Measurements from ENCODE around the gene CERS3.

CERS3 gene

DNA sequence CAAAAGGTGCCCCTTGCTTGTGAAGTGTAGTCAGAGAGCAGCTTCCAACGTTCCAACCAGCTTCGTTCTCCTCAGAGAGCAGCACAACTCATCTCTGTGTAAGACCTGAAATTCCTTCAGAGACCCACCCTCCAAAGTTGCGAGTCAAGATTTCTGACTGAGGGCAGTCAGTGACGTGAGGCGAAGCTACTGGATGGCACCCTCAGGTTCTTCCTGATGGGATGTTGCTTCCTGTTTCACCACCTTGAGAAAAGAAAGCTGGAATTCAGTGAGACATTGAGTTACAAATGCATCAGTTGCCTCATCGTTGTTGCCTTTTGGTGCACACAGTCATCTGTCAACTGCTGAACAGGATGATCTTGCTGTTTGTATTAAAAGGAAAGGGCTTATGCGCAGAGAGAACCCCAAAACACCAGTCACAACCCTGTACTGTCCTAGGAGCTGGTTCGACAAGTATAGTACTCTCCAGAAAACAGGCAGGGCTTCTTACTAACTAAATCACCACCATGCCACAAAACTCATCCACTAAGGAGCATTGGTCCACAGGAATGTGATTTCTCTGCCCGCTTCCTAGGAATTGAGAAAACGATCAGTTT is at the start of gene CERS3:
TSS of gene CERS3 (minus strand) at position 118 of the 596 bp plus-strand sequence. CDS start 27,101 bp downstream, outside the sequence.
- DNase-seq = no peak

DNA sequence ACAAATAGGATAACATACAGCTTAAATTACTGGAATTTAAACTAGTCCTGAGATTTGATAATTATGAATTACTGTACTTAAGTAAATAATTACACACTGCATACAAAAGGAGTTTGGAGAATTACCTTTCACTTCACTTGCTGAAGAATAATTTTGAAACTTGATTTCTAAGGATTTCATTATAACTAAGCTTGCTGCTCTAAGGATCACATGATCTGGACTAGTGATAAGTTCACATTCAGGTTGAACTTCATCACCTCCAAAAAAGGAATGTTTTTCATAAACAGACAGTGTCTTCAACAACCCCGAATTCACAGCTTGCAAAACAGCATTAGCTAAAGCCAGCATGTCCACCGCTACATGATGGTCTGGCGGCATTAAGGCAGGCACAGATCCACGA is 44.8 kb upstream of the CERS3 start:
- no peak for DNase-seq

DNA sequence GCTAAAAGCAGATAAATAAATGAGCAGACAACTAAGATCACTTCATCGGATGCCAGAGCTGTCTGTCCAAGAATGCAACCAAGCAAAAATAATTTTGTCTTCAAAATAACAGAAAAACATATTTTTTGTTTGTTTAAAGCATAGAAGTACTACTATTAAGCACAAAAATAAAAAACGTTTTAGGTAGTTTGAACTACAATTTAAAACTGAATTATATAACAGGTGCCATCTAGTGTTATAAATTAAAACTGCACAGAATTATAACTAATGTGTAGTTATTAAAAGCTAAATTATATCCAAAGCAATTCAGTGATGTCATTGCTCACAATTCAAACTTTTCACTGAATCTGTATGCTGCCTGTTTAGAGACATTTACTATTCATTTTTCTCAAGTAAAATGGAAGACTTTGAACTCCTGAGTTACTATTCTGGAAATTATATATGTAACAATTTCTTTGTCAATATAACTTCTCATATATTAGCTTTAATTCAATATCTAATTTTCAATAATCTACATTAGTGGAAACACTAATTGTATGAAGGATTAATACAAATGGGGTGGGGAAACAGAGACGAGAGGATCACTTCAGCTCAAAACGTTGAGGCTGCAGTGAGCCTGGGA is 43.7 kb upstream of the CERS3 start:
- DNase-seq = no peak

DNA sequence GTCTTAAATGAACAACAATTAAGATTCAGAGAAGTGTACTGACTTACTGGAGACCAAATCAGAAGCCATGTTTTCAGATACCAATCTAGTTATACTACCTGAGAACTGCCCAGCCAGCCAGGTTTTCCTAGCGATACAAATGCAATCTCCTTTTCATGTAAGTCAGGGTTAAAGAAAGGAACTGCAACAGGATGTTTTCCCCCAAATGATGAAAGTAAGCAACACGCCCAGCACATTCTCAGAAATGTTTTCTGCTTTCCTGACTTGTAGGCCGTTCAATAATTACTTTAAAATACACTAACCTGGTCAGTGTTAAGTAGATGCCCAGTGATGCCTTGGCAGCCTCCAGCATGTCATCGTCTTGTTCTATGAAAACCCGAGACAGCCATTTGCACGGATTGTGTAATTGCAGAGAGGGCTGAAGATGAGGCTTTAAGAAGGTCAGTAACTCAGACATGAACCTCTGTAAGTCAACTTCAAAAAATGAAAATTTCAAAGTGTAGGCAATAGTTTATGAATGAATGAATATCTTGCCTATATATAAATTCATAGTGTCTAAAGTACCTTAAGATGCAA is 42.9 kb upstream of the CERS3 start:
- no peak for DNase-seq

DNA sequence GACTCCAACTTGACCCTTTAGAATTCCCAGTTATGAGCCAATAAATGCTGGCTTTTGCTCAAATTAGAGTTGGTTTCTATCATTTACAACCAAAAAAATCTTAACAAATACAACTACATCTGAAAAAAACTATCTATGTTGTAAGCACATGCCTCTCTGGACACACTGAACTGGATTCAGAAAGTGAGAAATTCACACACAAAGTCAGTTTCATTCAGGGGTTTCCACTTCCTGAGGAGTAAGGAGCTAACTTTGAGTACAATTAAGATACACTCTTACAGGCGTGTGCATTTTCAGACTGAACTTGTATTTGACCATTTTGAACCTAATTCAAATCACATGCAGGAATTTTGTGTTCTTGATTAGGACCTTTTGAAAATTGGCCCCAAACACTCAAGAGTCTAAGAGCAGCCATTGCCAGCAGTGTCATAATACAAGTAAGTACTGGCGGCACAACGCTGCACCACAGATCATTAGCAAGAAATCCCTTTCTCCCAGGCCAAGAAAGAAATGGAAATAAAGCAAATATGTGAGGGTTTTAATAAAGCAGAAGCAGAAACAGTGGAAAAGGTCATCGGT is 42.1 kb upstream of the CERS3 start:
- DNase-seq = no peak

DNA sequence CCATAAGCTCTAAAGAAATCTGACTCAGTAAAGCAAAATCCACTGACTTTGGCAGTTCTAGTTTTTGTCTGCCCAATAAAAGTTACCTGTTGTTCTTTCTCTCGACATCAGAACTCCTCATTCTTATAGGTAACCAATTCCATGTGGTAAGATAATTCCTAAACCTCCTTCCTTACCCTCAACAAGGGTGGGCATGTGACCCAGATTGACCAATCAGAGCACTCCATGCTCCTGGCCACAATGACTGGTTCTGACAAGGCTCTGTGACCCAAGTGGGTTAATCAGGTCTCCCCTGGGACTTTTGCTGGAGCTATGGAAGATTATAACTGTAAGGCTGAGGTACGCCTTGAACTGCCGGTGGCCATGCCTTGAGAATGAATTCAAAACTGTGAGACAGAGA is 41.5 kb upstream of the CERS3 start:
- DNase-seq = no peak

DNA sequence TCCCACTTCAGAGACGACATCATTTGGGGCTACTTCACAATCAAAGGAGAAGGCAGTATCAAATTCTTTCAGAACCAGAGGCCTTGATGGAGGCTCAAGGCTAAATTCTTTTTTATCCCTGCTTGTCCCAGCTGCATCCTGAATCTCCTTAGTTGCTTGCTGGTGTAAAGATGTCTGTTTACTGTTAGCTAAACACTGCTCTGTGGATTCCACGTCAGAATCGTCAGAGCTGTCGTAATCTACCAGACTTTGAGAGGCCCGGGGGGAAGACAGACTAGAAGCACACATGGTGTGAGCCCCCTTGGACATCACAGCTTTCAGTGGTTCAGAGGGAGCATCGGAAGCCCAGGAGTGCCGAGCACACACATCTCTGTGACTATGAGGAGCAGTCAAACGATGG is 40.6 kb upstream of the CERS3 start:
- DNase-seq = no peak

DNA sequence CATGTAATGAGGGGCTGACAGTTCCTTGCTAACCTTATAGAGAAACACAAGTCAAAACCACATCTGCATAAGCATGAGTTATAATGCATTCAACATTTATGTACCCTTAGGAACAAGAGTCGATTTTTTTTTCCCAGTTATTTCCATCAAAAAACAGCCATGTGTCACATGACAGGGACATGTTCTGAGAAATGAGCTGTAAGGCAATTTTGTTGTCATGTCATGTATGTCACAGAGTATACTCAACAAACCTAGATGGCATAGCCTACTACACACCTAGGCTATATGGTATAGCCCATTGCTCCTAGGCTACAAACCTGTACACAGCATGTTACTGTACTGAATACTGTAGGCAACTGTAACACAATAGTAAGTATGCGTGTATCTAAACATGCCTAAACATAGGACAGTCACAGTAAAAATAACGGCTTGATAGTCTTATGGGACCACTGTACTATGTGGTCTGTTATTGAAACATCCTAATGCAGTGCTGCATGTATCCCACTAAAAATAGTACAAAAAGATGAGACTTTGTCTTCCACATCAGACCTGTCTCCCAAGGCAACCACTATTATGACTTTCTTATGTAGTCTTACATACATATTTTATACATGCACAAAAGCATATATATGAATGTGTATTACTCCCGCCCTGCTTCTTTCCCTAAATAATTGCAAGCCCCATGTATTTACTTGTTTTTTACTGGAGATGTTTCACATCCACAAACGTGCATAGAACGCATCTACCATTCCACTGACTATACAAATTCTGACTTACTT is 38.3 kb upstream of the CERS3 start:
- no peak for DNase-seq

DNA sequence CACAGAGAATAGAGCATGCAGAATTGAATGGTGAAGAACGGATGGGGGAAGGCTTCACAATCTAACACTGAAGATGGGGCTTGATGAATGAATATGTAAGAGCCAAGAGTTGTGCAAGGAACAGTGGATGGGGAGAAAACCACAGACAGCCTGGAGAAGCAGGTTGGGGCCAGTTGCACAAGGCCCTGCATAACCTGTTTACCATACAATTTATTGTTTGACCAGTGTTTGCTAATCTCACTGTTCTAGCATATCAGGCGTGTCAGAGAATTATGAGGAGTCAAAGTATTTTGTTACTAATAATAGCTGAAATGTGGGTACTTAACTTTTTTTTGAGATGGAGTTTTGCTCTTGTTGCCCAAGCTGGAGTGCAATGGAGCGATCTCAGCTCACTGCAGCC is 36.8 kb upstream of the CERS3 start:
- no peak for DNase-seq

DNA sequence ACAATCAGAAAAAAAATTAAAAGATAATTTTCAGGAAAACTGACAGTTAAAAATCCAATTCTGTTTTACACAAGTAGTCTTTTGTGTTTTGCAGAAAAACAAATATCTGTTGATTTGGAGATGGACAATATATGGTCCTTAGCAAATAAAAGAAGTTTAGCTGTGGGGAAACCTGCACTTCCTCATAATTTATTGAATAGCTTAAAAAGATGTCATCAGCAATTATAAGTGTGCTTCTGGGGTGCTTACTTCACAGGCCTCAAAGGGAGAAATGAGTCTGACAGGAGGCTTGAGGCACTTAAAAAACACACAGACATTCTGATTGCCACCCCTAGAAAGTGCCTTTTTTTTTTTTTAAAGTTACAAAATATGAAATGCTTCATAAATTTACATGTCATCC is 31.6 kb upstream of the CERS3 start:
- no peak for DNase-seq

DNA sequence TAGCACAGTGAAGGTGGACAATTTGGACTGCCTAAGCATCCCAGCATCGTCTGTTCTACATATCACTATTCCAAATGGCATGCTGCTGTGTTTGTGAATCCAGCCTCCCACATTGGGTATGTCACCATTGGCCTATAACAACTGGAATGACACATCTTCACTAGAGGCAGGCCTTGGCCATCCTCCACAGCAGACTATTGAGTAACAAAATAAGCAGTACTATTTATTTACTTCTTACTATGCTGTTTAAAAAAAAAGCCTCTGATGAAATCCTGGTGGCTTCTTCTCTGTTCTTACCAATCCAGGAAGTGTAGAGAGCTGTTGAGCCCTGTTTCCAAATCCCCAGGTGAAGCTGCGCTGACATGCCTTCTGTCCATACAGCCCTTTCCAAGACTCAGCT is 30.6 kb upstream of the CERS3 start:
- no peak for DNase-seq

DNA sequence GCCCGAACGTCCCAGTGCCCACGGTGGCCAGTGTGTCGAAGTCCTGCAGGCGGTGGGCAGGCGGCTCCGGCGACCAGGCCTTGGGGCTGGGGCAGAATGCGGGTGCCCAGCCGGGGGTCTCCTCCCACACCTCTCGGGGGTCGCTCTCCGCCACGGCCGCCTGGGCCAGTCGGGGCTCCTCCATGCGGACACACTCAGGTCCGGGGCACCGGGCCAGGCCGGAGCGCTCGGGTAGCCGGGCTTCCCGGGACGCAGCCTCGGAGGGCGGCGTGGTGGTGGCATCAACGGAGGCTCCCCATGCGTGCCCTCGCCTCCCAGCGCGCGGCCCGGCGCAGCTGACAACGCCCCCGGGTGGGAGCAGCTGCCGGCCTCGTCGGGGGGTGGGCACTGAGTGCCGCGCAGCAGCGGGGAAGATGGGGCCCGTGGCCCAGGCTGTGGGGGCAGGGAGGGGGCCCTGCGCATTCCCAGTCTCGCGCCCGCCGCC is 30.1 kb upstream of the CERS3 start:
- DNase-seq = no peak

DNA sequence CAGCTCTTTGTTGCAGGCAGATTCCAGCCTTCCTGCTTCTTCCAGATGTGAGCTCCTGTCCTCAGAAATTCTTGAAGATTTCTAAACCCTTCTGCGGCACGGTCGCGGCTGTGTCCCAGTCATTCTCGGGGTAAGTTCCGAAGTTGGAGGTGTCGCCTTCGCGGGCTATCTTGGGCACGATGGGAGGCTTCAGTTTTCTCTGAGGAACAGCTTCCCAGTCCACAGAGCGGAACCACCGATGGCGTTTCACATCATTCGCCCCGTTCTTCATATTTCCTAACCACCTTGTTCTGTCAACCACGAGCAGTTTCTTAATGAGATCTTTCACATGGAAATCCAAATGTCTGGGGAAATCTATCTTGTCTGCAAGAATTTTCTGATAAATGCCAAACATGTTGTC is 24.7 kb upstream of the CERS3 start:
- DNase-seq = no peak

DNA sequence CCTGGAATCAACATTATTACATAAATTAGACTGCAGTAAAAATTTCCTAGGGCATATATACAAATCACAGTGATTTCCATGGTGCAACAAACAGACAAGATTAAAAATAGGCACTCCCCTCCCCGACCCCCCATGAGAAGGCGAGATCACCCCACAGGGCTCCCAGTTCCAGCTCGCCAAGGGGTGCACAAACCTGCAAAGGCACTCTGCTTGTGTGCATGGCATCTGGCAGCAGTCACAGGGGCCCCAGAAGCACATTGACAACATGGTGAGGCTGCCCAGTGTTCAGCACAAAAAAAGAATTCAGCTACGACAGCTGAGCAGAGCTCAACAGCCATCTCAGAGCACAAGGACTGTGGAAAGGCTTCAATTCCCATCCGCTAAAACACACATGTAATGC is 19.2 kb upstream of the CERS3 start:
- DNase-seq = no peak

DNA sequence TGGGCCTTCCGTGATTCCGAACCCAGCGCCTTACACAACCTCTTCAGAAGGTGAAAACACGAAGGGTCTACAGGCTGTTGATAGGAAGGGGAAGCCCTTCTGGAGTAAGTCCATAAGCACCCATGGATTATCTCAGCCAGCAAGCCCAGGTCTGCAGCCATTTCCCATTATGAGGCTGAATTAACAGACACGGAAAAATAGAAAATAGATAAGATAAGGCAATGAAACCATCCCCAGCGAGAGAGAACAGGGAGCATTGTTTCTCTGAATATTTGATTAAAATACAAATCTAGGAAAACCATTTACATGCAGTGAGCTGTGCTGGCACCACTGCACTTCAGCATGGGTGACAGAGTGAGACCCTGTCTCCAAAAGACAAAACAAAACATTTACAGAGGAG is 16.2 kb upstream of the CERS3 start:
- no peak for DNase-seq

DNA sequence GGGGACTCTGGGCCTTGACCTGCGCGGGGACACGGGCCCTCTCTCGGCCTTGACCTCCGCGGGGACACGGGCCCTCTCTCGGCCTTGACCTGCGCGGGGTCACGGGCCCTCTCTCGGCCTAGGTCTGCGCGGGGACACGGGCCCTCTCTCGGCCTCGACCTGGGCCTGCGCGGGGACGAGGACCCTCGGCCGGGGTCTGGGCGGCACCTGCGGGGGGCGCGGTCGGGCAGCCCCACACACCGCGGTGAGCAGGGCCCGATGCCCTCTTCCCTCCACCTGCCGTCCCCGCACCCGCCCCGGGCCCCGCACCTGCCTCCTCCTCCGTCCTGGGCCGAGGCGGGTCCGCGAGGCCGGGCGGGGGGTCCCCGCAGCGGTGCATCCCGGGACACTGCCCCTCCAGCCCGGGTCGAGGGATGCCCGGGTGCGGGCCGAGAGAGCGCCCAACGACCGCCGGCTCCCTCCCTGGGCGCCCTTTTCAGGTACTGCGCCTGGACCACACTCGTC is 15.6 kb upstream of the CERS3 start:
- no peak for DNase-seq

DNA sequence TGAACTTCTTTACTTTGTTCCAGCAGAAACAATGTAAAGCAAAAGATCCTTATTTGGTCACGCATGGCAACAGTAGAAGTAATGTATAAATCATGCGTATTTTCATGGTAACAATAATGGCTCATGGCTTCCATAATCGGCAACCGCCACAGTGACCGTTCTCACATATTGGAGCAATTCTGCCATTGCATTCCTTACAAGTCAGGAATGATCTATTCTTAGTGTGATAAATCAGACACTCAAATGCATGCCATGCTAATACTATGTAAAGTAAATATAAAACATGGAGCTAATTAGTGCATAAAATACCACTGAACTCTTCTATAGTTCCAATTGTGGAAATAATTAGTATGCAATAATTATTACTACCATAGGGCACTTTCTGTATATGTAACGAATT is 13.5 kb upstream of the CERS3 start:
- no peak for DNase-seq

DNA sequence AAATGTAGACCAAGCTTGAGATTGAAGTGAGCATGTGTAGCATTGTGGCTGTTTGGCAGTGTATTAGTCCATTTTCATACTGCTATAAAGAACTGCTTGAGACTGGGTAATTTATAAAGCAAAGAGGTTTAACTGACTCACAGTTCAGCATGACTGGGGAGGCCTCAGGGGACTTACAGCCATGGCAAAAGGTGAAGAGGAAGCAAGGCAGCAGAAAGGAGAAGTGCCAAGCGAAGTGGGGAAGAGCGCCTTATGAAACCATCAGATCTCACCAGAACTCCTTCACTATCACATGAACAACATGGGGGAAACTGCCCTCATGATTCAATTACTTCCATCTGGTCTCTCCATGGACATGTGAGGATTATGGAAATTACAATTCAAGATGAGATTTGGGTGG is 8.6 kb upstream of the CERS3 start:
- no peak for DNase-seq

DNA sequence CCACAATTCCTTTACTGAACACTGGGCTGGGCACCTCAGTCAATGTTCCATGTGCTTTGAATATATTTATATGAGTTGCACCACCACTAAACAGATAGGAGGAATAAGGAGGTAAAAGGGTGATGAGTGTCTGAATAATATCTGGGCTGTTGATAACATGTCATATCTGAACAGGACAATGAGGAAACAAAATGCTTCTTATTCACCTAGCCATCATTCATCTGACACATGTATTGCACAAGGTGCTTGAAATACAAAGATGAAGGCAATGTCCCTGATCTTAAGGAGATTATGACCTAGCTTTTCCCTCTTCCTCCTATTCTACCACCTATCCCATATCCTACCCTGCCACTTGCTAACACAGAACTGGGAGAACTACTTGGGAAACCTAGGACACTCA is 8.0 kb upstream of the CERS3 start:
- no peak for DNase-seq

DNA sequence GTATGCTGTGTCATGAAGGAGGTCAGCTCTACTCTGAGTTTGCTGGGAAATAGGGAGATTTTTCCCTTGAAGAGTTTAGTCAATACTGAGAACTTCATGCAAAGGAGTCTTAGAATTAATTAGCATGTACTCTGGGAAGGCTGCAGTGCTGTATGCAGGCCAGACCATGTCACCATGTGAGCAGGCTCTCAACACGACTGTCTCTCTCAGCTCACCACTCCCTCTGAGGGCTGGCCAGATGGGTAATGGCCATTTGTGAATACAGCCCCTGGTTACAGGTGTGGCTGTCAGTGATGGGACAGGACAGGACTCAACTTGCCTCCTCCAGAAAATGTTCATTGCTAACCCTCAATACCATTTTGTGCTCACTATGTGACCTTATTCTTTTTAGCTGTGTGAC is 5.1 kb upstream of the CERS3 start:
- DNase-seq = no peak

DNA sequence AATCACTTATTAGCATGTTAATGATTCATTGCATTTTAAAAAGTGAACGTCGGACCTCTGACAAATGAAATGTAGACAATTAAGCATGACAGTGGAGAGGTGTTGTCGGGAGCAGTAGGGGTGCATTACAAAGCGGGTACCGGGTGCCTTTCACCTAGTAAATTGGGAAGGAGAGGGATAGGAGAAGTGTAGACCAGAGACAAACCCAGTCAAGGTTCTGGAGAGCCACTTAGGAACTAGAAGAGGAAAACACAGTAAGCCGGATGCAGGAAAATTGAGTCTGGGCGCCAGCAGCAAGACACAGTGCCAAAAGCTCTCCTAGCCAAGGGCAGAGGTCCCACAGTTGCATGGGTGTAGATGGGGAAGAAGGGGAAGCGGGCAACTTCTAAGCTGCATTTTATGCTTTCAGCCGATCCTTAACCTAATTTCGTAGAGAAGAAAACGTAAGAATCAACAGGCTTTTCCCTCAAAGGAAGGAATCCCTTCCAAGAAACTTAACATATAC is 3.1 kb upstream of the CERS3 start:
- DNase-seq = no peak

DNA sequence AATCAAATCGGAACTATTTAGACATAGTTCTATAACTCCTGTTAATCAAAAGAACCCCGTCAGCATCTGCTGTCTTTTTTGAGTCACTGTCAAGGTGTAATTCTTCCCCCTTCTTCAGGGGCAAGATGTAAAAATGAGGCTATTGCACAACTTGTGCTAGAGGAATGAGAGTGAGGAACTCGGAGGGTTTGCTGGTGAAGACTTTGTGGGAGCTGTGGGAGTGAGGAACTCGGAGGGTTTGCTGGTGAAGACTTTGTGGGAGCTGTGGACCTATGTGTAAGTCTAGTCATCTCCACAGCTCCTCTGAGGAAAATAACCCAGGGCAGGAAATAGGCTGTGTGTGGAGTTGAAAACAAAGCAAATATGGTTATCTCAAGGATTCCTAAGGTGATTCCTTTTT is 2.5 kb upstream of the CERS3 start:
- no peak for DNase-seq

DNA sequence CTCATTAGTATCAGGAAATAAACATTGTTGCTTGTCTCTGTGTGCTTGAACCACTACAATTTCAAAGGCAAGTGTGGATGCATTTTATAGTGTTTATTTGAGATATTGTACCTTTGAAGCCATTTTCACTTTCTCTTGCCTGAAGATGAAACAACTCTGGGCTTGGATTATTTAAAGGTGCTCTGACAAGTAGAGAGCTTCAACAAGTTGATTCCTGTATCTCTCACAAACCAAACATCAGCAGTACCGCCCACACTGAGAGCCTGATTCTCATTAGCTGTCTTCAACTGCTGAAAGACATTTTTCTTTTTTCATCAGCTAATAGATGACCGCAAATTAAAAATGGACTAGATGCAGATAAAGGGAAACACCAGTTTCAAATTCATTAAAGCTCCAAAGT is 806 bp upstream of the CERS3 start:
- no peak for DNase-seq

Data from activated CD8-positive, alpha-beta memory T cell treated with anti-CD3 and anti-CD28 coated beads for 24 hours (primary cell).